ENCODE measurements around the gene RWDD1.
"Not testable (repeated sequence)": the region's sequence is repeated elsewhere in the genome, so short reads cannot be mapped to it uniquely, and the experiment has no call there.

Gene RWDD1

DNA sequence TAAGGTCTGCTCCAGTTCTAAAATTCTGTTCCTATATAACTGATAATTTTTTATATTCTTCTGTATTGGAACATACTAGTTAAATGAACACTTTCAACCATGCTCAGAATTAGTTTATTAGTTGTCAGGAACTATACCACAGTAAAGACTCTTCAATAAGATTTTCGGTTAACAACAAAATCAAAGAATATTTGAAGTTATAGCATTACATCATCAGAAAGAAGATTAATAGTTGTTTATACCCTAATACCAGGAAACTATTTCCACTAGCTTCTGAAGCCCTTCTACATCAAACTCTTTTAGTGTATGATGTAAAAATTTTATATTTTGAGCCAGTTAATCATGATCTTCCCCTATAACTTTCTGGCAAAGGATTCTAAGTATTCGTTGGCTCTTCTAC, 11.2 kb upstream of the RWDD1 start:
- no peak for DNase-seq (ENCODE audit: low read depth)

DNA sequence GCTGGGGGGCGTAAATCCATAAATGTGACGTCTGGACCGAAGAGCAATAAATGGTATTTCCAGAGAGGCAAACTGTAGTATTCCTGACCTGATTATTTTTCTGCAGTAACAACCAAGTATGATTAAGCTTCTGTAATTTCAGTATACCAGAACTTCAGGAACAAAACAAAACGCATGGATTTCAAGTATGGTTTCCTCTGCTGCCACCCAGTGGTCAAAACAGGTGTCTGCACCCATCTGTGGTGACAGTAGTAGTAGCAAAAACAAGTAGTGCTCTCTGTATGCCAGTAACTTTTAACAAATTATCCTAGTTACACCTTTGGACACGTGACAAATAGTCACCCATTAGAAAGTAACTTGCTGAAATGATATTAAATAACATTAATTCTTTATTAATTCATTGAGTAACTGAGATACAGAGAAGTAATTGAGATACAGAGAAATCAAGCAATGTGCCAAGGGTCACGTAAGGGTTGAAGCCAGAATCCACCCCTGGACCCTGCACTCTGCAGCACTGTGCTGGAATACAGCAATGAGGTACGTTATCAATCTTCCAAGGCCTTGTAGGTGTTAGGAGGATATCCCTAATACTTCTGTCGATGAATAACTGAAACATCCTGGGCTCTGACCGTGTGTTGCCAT, 9.8 kb upstream of the RWDD1 start:
- no peak for DNase-seq (ENCODE audit: low read depth)

DNA sequence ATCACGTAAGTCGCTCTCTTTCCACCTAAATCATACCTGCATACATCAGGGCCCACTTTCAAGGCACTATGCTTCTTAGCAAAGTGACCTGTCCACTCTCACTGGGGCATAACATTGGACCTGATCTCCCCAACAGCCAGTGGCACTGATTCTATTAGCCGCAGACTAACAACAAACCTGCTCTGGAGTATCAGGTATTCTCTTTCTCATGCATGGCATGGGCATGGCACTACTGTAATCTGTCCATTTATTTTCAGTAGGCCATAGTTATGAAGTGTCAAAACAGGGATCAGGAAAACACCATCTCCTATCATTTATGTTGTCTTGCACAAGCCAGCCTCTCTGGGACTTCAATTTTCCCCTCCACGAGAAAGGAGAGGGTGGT, 9.3 kb upstream of the RWDD1 start:
- DNase-seq (ENCODE audit: low read depth) = no peak

DNA sequence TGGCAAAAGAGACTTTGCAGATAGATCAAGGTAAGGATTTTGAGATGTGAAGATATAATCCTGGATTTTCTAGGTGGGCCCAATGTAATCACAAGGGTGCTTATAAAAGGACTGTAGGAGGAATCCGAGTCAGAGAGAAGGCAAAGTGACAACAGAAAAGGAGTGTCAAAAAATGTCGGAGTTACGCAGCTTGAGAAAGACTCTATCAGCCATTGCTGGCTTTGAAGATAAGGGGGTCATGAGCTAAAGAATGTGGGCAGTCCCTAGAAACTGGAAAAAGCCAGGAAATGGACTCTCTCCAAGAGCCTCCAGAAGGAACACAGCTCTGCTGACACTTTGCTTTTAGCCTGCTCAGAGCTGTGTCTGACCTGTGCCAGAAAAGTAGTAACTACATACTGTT, 8.7 kb upstream of the RWDD1 start:
- DNase-seq (ENCODE audit: low read depth) = no peak

DNA sequence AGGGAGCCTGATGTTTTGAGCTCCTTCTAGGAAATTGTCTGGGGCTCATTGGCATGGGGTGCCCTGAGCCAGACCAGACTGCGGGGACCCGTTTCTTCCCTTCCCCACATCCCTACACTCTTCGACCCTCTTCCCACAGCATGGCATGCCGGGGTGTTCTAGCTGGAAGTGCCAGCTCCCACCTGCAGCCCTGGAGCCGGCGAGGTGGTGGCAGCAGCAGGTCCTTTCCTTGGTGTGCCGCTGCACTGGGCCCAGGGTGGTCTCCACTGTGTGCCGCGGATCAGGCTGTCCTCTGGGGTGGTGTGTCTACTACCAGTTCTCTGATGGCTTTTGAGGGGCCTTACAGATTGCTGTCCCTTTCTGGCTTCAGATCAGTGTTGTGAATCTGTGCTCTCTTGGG, 7.5 kb upstream of the RWDD1 start:
- no peak for DNase-seq (ENCODE audit: low read depth)

DNA sequence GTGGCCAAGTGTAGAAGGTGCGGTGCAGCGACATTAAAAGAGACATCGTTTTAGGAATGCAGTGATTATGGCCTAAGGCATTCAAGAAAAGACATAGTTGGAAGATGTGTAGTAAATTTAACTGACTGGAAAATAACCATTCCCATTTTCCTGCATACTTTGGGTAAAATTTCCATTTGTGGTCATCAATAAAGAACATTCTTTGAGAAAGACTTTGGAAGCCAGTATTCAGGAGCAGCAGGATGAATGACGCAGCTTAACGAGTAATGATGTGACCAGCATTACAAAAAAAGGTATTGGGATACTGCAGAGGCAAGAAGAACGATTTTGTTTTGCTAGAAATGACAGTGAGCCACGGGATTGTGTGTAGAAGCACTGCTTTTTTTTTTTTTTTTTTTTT, 7.0 kb upstream of the RWDD1 start:
- DNase-seq (ENCODE audit: low read depth) = no peak

DNA sequence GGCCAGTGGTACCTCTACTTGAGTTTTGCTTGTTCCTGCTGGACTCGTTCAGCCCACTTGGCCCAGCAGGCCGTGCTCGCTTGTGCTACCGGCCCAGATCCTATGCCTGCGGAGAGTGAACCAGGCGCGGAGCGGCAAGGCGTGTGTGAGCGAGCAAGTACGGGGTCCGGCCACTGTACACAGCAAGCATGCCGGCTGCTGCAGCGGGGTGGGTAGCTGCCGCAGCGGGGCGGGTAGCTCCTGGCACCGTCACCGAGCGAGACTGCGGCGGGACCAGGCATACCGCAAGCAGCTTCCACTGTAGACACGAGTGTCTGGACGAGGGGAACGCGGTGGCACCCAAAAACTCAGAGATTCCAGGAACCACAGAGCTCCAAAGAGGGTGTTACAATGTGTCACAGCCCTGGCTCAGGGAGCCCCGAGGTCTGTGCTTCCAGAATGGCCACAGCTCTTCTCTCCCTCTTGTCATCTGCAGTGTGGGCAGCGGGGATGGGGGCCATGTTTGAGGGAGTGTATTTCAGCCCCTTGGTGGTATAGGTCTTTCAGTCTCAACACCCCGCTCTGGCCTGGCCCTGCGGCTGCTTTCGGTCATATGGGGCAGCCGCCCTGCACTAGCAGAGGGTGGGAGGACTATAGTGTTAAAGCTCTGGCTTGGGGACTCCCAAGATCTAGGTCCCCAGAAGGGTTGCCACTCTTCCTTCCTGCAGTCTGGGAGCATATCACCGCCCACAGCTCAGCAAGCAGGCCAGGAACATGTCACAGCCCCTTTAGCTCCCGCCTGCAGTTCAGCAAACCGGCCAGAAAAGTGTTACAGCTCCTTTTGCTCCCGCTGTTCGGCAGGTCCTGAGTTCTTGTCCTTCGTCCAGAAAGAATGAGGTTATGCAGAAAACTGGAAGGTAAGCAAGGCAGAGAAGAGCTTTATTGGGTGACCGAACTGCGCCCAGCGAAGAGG, 6.1 kb upstream of the RWDD1 start:
- DNase-seq (ENCODE audit: low read depth) = no peak

DNA sequence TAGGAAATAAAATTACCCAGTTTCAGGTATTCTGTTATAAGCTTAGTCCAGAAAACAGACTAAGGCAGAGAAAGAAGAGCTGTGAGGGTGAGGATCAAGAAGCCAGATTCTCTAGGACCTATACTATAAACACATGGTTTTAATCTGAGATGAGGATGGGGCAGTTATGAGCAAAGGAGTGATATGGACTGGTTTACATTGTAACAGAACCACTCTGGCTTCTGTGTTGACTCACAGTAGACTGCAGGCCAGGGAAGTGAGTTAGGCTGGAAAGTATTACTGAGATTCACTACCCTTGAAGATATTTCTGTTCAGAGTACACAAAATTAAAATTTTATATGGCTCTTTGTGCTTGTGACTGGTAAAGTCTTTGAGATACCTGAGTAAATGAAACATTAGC, 3.2 kb upstream of the RWDD1 start:
- no peak for DNase-seq (ENCODE audit: low read depth)

DNA sequence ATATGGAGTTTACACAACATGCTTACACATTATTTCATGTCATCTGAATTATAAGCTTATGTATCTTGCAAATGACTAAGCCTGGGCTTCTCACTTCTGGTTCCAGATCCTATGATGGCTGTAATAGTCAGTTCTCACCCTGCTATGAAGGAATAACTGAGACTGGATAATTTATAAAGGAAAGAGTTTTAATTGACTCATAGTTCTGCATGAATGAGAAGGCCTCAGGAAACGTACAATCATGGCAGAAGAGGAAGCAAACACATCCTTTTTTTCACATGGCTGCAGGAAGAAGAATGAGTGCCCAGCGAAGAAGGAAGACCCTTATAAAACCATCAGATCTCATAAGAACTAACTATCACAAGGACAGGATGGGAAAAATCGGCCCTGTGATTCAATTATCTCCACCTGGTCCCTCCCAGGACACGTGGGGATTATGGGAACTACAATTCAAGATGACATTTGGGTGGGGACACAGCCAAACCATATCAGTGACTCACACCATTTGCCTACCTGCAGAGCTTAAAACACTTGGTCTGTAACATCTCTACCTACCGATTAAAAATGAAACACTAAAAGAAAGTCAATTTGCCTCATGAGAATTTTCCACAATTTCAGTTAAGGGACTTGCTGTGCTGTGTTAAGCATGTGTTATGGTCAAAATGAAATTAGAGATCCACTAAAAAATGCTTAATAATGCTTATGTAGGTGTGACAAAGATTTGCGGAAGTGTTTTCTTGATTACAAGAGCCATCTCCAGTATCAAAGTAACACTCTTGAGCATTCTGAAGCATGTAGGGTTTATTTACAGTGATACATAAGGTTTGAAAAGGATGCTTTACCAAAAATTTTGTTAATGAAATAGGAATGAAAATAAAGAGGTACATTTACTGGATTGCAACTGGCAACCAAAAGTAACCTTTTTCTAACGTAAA, 2.2 kb upstream of the RWDD1 start:
- no peak for DNase-seq (ENCODE audit: low read depth)

DNA sequence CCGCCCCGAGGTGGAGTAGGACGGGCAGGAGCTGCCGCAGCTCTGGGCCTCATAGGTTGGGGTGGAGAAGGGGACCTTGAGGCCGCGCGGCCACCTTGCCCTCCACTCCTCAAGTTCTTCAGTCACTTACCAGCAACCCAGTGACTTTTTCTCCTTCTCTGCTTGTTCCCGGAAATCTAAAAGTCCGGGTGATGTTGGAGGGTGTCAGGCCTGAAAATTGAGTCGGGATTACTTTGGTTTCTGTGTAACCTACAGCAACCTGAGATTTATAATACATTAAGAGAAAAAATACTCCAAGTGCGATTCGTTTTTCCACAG, 338 bp downstream of the RWDD1 start:
- no peak for DNase-seq (ENCODE audit: low read depth)

DNA sequence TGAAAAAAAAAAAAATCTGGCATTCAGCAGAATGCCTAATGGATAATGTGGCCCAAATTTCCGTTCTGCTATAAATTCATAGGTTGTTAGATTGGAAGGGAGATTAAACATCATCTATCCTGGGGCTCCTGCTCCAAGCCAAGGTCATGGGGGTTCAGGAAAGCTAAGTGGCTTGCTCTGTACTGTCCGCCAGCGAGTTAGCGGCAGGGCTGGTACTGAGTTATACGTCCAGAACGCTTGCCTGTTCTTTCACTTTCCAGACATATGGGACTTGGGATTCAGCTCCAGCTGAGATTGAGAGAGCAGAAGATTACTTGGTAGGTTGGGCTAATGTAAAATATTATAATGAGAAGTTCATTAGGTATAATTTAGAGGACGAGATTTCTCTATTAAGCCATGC, 858 bp downstream of the RWDD1 start:
- no peak for DNase-seq (ENCODE audit: low read depth)

DNA sequence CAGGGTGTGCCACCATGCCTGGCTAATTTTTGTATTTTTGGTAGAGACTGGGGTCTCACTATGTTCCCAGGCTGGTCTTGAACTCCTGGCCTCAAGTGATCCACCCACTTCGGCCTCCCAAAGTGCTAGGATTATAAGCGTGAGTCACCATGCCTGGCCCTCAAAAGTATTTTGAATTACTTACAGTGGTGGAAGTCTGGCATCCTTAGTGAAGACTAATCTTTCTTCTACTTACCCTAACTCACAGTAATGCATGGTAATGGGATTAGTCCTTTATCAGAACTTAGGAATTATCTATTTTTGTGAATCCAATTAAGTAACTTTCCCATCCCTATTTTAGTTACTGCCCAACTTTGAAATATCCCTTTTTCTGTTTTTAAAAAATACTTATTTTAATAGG, 3.9 kb downstream of the RWDD1 start:
- DNase-seq (ENCODE audit: low read depth) = no peak

DNA sequence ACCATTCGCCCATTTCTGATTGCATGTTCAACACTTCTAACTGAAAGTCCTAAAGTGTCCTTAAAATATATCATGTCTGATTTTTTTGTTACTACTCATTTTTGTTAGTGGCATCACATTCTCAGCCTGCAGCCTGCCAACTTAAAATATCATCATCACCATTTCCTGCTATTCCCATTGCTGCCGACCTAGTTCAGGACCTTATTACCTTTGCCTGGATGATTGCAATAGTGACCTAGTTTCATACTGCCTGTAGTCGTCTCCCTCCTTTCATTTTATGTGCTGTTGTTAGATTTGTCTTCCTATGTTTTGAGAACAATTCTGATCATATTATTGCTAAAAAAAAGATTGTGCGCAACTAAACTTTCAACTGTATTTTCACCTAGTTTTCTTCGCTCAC, 6.2 kb downstream of the RWDD1 start:
- no peak for DNase-seq (ENCODE audit: low read depth)

DNA sequence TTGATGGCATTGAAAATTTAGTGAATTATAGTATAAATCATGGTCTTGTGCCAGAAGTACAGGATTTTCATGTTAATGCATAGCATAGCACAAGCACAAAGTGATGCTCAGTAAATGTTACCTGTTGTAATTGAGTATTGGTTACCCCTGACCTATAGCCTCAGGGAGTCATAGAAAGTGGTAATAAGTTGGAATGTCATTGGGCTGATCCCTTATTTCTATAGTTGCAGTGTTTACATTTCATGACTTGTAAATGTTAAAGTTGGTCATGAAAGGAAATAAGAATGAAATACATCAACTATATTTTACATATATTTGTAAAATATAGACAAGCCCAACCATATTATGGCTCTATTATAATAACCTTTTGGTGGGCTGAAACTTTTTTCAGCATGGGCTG, 7.0 kb downstream of the RWDD1 start:
- no peak for DNase-seq (ENCODE audit: low read depth)

DNA sequence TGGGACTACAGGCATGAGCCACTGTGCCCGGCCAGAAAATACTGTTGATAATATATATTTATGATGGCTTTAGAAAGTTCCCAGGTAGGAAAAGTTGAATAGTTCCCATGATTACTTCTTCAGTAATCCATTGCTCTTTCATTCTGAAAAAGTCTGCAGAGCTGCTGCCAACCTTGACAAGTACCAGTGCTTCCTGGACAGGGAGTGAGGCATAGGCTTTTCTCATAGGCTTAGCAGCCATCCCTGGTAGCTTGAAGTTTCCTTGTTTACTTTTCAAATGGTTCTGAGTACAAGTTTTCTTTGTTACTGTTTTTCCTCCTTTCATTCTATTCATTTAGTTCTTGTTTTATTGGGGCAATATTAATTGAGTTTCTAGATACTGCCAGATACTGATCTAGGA, 7.8 kb downstream of the RWDD1 start:
- no peak for DNase-seq (ENCODE audit: low read depth)

DNA sequence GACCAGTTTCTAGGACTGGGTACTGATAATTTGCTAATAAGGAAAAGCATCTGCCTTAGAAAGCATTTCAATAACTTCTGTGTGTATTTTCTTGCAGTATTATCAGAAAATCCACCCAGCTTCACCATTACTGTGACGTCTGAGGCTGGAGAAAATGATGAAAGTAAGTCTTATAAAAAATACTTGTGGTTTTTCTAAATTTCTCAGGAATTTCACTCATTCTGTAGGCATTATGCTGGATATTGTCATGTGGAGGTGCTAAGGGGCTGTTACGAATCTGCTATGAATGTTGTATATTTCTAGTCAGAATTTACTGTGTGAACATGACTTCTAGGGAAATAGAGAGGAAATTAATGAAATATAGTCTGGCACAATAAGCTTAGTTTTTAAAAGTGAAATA, 8.9 kb downstream of the RWDD1 start:
- no peak for DNase-seq (ENCODE audit: low read depth)

DNA sequence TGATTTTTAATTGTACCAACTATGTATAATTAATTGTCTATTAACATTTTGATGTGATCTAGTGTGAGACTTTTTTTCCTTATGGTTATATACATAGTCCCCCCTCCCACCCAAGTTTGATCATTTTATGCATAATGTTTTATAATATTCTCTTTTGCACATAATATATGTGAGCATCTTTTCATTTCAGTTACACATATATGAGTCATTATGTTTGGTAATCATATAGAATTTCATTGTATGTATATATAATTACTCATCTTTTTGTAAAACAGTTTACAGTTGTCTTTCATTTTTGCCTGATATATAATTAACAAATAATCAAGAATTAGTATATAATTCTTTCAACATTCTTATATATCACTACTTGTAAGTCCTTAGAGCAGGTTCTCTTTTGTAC, 15.0 kb downstream of the RWDD1 start:
- DNase-seq (ENCODE audit: low read depth) = no peak

DNA sequence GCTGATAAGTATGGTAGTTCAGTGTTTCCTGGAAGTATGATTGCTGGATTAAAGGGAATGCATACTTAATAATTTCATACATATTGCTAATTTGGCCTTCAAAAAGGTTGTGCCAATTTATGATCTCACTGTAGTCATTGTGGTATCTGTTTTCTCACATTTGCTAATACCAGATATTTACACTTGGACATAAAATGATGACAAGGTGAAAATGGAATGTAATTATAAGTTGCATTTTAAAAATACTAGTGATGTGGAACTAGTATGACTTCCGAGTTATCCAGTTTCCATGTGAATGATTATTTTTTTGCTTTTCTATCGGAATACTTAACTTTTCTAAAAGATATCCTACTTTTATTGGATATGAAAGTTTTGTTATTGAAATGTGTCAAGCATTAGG, 15.4 kb downstream of the RWDD1 start:
- no peak for DNase-seq (ENCODE audit: low read depth)

DNA sequence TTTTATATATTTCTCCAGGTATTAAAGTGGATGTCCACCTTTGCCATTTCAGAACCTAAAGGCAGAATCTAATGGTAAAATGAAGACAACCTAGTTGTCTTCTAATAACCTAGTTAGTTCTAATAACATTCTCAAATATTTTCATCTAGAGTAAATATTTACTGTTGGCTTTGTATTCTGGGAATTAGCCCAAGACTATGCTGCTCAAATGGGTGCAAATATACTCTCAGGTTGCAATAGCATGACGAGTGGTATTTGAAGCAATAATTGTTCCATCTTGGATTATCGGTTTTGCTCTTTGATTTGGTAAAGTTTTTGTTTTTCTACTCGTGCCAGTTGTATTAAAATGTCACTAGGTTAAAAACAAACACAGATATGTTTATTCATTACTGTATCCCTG, 23.9 kb downstream of the RWDD1 start:
- DNase-seq (ENCODE audit: low read depth) = no peak

DNA sequence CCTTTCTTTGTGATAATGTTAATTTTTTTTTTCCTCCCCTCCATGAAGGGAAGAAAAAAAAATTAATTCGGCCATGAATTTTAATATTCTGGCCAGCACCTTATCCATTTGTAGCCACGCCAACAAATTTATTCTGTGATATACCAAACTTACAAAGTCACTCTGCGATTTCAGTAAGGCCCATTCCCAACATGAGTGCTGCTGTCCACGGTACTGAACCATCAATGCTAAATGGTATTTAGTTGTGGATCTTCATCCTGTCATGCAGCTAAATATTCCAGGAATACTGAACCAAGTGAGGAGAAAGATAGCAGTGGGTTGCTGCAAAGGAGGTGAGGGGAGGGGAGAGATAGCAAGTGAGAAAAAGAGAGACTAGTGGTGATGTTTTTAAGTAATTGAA, 25.5 kb downstream of the RWDD1 start:
- DNase-seq (ENCODE audit: low read depth) = no peak

DNA sequence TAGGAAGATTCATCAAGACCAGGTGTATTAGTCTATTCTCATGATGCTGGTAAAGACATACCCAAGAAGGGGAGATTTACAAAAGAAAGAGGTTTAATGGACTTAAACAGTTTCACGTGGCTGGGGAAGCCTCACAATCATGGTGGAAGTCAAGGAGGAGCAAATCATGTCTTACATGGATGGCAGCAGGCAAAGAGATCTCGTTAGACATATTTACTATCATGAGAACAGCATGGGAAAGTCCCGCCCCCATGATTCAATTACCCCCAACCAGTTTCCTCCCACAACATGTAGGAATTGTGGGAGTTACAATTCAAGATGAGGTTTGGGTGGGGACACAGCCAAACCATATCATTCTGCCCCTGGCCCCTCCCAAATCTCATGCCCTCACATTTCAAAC, 32.6 kb downstream of the RWDD1 start:
- not testable (repeated sequence) for DNase-seq (ENCODE audit: low read depth)

DNA sequence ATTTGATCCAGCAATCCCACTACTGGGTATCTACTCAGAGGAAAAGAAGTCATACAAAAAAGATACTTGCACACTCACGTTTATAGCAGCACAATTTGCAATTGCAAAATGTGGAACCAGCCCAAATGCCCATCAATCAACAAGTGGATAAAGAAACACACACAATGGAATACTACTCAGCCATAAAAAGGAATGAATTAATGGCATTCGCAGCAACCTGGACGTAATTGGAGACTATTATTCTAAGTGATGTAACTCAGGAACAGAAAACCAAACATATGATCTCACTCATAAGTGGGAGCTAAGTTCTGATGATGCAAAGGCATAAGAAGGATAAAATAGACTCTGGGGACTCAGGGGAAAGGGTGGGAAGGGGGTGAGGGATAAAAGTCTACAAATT, 33.6 kb downstream of the RWDD1 start:
- DNase-seq (ENCODE audit: low read depth) = not testable (repeated sequence)

DNA sequence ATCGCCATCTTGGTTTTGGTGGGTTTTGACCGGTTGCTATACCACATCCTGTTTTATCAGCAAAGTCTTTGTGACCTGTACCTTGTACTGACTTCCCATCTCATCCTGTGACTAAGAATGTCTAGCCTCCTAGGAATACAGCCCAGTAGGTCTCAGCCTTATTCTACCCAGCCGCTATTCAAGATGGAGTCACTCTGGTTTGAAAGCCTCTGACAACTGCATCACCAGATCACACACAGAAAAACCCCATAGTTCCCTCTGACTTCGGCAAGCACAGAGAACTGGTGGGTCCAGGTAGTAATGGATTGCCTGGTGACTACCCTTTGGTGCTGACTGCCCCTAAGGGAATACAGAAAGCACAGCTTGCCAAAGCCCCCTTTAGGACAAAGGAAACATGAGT, 34.6 kb downstream of the RWDD1 start:
- DNase-seq (ENCODE audit: low read depth) = no peak
